SU-DHL-6 (cell line): ENCODE results near the gene ZBTB12.

Source experiments
- CTCF ChIP-seq: fragments of 200-600 bp; sonication (generic); IDR thresholded peaks from one replicate; pipeline ENCODE4 v1.5.1; 2017; ENCODE audit warnings: antibody characterized with exemption, mild to moderate bottlenecking, low read length, moderate library complexity; ENCODE audit not compliant: insufficient read depth, poor library complexity, severe bottlenecking
- EZH2phosphoT487 ChIP-seq: fragments of 200-600 bp; sonication (generic), shearing (Covaris generic); conservative IDR thresholded peaks from 2 replicates; pipeline ENCODE4 v1.6.1; 2018; ENCODE audit warnings: mild to moderate bottlenecking, antibody characterized with exemption, low read length, moderate library complexity, mixed read lengths

GRCh38 chr6:31915351-31915750, 13.5 kb upstream of the ZBTB12 start:
- TF ChIP-seq EZH2phosphoT487 (no peak), CTCF (no peak)
